Measurements from ENCODE around the gene ST6GAL1.

Gene ST6GAL1

GRCh38 chr3:187039100-187039722 is 108.9 kb downstream of the ST6GAL1 start:
- TF ChIP-seq CTCF (IDR thresholded peaks at IDR 0.05), result no peak

- no peak for TF ChIP-seq CTCF (IDR thresholded peaks at IDR 0.05)
These were observed 109.5 kb downstream of the ST6GAL1 start for GRCh38 chr3:187039723-187040414.

- TF ChIP-seq CTCF (IDR thresholded peaks at IDR 0.05), result no peak
These were observed 110.4 kb downstream of the ST6GAL1 start for GRCh38 chr3:187040516-187041361.

GRCh38 chr3:187041362-187042307 is 111.3 kb downstream of the ST6GAL1 start:
- no peak for TF ChIP-seq CTCF (IDR thresholded peaks at IDR 0.05)

GRCh38 chr3:187042346-187042745 is 112.0 kb downstream of the ST6GAL1 start:
- no peak for TF ChIP-seq CTCF (IDR thresholded peaks at IDR 0.05)

- no peak for TF ChIP-seq CTCF (IDR thresholded peaks at IDR 0.05)
These were observed 112.6 kb downstream of the ST6GAL1 start for GRCh38 chr3:187042874-187043458.

All from LNCAP (cell line).